LNCAP (cell line): ENCODE results near the gene R3HDML.

Source experiments
- CTCF ChIP-seq: fragments of 450-650 bp; IDR thresholded peaks from 2 replicates; pipeline ENCODE4 v1.5.1; 2017; ENCODE audit warnings: mild to moderate bottlenecking

The R3HDML gene

DNA sequence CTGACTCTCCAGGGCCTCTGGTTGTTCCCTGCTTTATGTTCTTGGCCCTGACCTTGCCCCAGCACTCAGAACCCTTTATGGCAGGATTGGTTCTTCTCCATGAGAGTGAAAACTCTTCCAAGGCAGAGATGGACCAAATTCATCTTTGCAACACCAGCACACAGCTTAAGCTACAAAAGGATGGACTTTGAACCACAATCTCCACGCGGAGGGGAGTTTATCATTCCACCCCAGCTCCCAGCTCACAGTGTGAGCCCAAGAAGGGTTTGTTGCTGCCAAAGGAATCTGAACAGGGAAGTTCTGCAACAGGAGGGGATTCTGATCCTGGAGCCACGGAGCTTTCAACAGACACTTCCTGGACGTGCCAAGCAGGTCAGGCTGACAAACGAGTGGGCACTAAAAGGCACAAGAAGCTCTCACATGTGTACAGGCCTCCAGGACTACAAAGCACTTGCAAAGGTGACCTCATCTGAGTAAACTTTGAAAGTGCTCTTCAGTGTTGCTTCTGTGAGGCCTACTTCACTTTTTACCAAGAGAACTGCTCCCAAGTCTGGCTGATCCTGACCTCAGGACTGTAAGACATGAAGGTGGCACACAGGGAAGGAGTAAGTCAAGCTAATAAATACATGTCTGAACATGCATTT, 34.7 kb upstream of the R3HDML start:
- no peak for TF ChIP-seq CTCF

- TF ChIP-seq CTCF = no peak
These were observed 34.1 kb upstream of the R3HDML start for GRCh38 chr20:44302736-44303135.

GRCh38 chr20:44304383-44304782, 32.5 kb upstream of the R3HDML start:
- no peak for TF ChIP-seq CTCF

DNA sequence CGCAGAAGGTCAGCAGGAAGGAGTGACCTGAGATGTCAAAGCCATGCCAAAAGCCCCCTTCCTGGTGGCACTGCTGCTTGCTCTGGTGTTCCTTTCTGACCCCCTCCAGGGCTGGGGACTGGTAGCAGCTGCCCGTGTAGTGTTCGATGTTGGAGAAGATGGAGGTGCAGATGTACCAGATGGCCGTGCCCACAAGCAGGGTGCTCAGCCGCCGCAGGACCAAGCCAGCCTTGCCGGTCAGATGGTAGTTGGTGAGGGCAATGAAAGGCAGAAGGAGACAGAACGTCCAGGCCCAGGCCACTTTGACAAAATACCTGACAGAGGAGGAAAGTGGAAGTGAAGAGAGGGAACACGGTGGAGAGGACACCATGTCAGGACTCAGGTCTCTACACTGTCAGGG, 29.9 kb upstream of the R3HDML start:
- TF ChIP-seq CTCF = no peak

DNA sequence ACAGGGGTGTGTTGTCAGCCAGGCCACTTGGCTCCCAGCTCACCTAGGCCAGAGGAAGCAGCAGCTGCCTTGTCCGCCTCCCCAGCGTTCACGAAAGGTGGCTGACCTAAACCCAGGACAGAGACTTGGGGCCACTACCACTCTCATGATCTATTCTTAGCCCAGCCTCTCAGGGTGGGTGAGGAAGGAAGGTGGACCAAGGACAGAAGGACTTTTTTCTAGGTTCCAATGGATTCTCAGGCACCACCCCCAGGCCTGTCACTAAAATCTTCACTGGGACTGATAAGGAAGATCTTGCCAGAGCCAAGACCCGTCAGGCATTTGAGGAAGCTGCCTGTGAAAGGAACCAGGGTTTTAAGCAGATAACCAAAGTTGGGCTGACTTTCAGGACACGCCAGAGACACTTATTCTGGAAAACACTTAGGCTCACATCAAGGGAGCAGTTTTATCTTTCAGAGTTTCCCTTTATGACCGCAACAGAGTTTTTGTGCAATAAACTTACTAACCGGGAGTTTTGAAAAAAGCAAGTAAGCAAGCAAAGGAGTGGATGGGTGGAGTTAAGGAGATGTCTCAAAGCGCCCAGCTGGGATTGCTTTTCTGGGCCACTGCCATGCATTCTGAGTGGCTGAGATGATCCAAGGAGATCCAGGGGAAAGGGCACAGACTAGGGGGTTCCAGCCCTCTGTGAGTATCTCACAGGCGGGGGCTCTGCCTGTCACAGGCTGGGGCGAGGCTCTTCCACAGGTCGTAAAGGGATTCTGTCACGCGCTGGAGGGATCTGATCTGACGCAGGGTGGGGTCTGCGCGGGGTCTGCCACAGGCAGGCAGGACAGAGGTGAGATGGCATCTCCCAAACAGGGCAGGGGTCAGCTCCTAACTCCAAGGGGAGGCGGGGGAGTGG, 26.8 kb upstream of the R3HDML start:
- TF ChIP-seq CTCF = no peak

- TF ChIP-seq CTCF = peak; percentile 97
These were observed 25.9 kb upstream of the R3HDML start, which contains the start of gene FITM2 for GRCh38 chr20:44310664-44311639. Gene FITM2, minus strand, starts transcription at chr20:44311202. Its CDS starts 54 bp downstream, at chr20:44311148.

- no peak for TF ChIP-seq CTCF
These were observed 22.0 kb upstream of the R3HDML start for GRCh38 chr20:44314870-44315269.
